NOMO-1 treated with DMSO at 0.1 percent for 48 hours (cell line): ENCODE results near the gene RNASET2.
A peak's percentile ranks its signal among the peaks of the same experiment; 100 is the strongest.

ENCODE experiments used
- DNase-seq: peaks from one replicate; lab custom pipeline; 2025; ENCODE audit not compliant: unreplicated experiment; lab: John Stamatoyannopoulos, UW

Gene RNASET2

GRCh38 chr6:166956444-166957086, at the start of gene RNASET2:
TSS of gene RNASET2 (minus strand) at chr6:166956550. CDS start at chr6:166956182, 368 bp downstream.
- DNase-seq: peak; percentile 85

GRCh38 chr6:167005350-167006159, 49.2 kb upstream of the RNASET2 start:
- DNase-seq: no peak

GRCh38 chr6:167000759-167001158, 44.4 kb upstream of the RNASET2 start:
- peak; percentile 7 for DNase-seq

GRCh38 chr6:166999884-167000253, 43.5 kb upstream of the RNASET2 start:
- peak; percentile 18 for DNase-seq

GRCh38 chr6:166999145-166999883, 43.0 kb upstream of the RNASET2 start, which contains the start of gene CEP43:
TSS of gene CEP43 (plus strand) at chr6:166999397. CDS start at chr6:166999413, 16 bp downstream.
- DNase-seq: peak; percentile 93

GRCh38 chr6:166998256-166999144, 42.1 kb upstream of the RNASET2 start:
- DNase-seq: no peak

GRCh38 chr6:166997768-166998255, 41.5 kb upstream of the RNASET2 start:
- peak; percentile 79 for DNase-seq

GRCh38 chr6:166997348-166997747, 41.0 kb upstream of the RNASET2 start:
- DNase-seq: no peak

- peak; percentile 31 for DNase-seq
Measured at GRCh38 chr6:166996406-166996805, 40.1 kb upstream of the RNASET2 start.

- DNase-seq: peak; percentile 40
Measured at GRCh38 chr6:166989427-166990032, 33.2 kb upstream of the RNASET2 start.

GRCh38 chr6:166988674-166989201, 32.4 kb upstream of the RNASET2 start:
- no peak for DNase-seq

GRCh38 chr6:166987930-166988329, 31.6 kb upstream of the RNASET2 start:
- DNase-seq: no peak

- no peak for DNase-seq
Measured at GRCh38 chr6:166987448-166987847, 31.1 kb upstream of the RNASET2 start.

GRCh38 chr6:166980738-166981137, 24.4 kb upstream of the RNASET2 start:
- DNase-seq: no peak

GRCh38 chr6:166977621-166978525, 21.5 kb upstream of the RNASET2 start:
- DNase-seq: no peak

GRCh38 chr6:166976636-166977035, 20.3 kb upstream of the RNASET2 start:
- no peak for DNase-seq

GRCh38 chr6:166972101-166972500, 15.8 kb upstream of the RNASET2 start:
- no peak for DNase-seq

- no peak for DNase-seq
Measured at GRCh38 chr6:166971271-166971670, 14.9 kb upstream of the RNASET2 start.

- no peak for DNase-seq
Measured at GRCh38 chr6:166970776-166971175, 14.4 kb upstream of the RNASET2 start.
